Raji (cell line): ENCODE results near the gene LCN12.

Source experiments
- POLR2A ChIP-seq: IDR thresholded peaks from 2 replicates; pipeline ENCODE4 v1.6.1; 2011; ENCODE audit warnings: low read depth, low read length, control low read depth; ENCODE audit not compliant: insufficient read depth

LCN12 gene

GRCh38 chr9:136980669-136981478, 28.8 kb downstream of the LCN12 start:
- TF ChIP-seq POLR2A = no peak

- TF ChIP-seq POLR2A = no peak
Measured at GRCh38 chr9:136981588-136982231, 29.6 kb downstream of the LCN12 start.

GRCh38 chr9:136982232-136983051, 30.4 kb downstream of the LCN12 start, which contains the start of gene LCNL1:
Gene LCNL1, plus strand, starts transcription at chr9:136982993. Its CDS starts 594 bp downstream, at chr9:136983587.
- TF ChIP-seq POLR2A = no peak

DNA sequence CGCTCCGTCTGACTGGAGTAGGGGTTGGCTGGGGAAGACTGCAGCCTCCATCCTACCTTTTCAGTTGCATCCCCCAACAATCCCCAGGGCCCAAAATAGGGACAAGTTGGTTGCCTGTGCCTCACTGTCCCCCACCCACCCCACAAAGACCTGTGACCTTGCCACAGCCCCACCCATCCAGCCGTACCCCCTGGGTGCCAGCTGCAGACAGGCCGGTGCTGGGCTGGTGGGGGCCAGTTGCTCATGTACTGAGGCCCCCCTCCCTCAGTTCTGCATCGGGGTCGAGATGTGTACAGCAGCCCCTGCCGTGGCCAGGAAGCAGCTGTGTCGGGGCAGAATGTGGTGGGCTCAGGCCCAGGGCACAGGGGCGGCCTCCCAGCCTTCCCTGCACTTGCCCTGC, 31.1 kb downstream of the LCN12 start:
- no peak for TF ChIP-seq POLR2A

DNA sequence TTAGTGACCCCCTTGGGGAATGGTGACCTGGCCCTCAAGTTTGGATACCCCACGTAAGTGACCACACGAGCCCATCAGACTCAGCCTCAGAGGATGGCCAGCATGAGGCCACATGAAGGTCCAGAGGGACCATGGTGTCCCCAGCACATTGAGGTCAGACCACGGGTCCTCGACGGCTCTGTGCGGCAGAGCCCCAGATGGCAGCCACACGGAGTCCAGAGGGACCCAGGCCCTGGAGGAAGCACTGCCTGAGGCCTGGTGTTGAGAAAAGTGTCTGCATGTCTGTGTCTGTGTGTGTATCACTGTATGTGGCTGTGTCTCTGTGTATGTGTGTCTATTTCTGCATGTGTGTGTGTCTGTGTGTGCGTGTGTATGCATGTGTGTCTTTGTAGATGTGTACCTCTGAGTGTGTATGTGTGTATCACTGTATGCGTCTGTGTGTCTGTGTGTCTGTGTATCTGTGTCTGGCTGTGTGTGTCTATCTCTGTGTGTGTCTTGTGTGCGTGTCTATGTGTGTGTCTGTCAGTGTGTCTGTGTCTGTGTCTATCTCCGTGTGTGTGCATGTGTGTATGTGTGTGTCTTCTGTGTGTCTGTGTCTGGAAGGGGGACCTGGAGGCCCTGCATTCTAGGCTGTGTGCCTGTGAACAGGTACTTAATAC, 31.7 kb downstream of the LCN12 start:
- no peak for TF ChIP-seq POLR2A

GRCh38 chr9:136984464-136985026, 32.5 kb downstream of the LCN12 start:
- no peak for TF ChIP-seq POLR2A

- no peak for TF ChIP-seq POLR2A
Measured at GRCh38 chr9:136985027-136985602, 33.0 kb downstream of the LCN12 start.

DNA sequence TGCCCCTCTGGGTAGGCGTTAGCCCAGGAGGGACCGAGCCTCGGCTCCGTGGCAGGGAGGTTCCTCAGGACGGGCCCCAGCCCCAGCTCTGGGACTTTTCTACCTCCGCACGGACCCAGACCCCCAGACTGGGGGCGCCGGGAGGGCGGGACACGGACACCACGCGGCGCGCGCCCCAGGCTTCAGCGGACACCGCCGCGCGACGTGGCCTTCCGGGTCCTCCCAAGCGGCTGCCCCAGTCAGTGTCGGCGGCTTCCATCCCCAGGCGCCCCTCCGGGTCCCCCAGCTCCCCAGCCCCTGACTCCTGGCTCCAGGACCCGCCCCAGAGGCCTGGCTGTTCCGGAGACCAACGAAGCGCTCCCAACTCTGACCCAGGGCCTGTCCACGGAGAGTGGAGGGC, 33.8 kb downstream of the LCN12 start:
- TF ChIP-seq POLR2A = no peak

DNA sequence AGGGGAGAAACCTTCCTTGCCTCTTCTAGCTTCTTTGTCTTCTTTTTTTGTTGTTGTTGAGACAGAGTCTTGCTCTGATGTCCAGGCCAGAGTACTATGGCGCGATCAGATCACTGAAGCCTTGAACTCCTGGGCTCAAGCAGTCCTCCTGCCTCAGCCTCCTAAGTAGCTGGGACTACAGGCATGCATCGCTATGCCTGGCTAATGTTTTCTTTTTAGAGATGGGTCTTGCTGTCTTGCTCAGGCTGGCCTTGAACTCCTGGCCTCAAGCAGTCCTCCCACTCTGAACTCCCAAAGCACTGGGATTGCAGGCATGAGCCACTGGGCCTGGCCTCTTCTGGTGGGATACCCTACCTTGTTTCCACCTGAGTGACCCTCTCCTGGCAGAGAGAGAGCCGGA, 36.8 kb downstream of the LCN12 start:
- no peak for TF ChIP-seq POLR2A

DNA sequence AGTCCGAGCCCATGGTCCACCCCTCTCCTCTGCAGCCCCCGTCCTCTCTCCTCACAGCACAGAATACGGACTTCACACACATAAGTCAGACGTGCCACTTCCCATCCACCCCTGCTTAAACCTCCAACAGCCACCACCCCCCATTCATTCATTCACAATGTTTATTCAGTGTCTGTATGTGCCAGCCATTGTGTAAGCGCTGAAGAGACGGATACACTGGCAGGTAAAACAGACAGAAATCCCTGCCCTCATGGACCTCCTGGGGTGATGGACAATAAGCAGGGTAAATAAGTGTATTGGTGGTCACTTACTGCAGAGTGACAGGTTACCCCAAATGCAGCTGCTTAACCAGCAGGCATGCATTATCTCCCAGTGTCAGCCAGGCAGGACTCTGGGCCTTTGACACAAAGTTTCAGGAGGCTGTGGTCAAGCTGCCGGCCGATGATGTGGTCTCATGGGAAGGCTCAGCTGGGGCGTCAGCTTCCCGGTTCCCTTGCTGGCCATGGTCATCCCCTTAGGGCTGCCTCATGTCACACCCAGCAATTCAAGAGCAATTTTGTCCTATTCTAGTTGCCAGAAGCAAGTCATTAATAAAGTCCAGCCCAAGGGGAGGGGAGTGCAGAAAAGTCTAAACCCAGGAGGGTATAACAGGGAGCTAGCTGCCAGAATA, 38.3 kb downstream of the LCN12 start:
- TF ChIP-seq POLR2A = no peak

GRCh38 chr9:136991993-136992818, 40.1 kb downstream of the LCN12 start, which contains the start of gene PAXX:
Gene PAXX, plus strand, starts transcription at chr9:136992422. Its CDS starts 22 bp downstream, at chr9:136992444.
- TF ChIP-seq POLR2A = peak; percentile 69

- TF ChIP-seq POLR2A = no peak
Measured at GRCh38 chr9:136992819-136993369, 40.8 kb downstream of the LCN12 start.
